ENCODE results near the gene HOXA9.

HOXA9 gene

GRCh38 chr7:27148031-27148755, 17.1 kb downstream of the HOXA9 start (continued):
- TF ChIP-seq ZNF518A (tag by site-specific recombination; conservative IDR thresholded peaks at IDR 0.05; ENCODE audit: low read depth) (no peak), KLF9 (tag by site-specific recombination; IDR thresholded peaks at IDR 0.05; ENCODE audit: low read depth) (no peak), ZNF26 (tag by site-specific recombination; IDR thresholded peaks at IDR 0.05) (no peak), OVOL3 (tag by site-specific recombination; IDR thresholded peaks at IDR 0.05) (no peak), ZNF48 (tag by site-specific recombination; IDR thresholded peaks at IDR 0.05) (no peak), ZNF404 (tag by site-specific recombination; IDR thresholded peaks at IDR 0.05) (no peak), ZNF202 (tag by site-specific recombination; IDR thresholded peaks at IDR 0.05; ENCODE audit: borderline replicate concordance) (no peak), ZSCAN23 (tag by site-specific recombination; IDR thresholded peaks at IDR 0.05) (no peak), BCL6B (tag by site-specific recombination; IDR thresholded peaks at IDR 0.05) (no peak), OSR2 (tag by site-specific recombination; IDR thresholded peaks at IDR 0.05) (no peak), SP3 (tag by site-specific recombination; IDR thresholded peaks at IDR 0.05) (peak; percentile 69), ZBTB49 (tag by site-specific recombination; IDR thresholded peaks at IDR 0.05; ENCODE audit: low read depth) (no peak), ZNF169 (tag by site-specific recombination; IDR thresholded peaks at IDR 0.05) (no peak), ZBTB8A (tag by site-specific recombination; IDR thresholded peaks at IDR 0.05) (peak; percentile 57; the same call in 1 of the 2 replicates), ELK4 (IDR thresholded peaks at IDR 0.05; ENCODE audit: borderline replicate concordance, low read depth, low read length) (no peak), ZNF121 (tag by site-specific recombination; IDR thresholded peaks at IDR 0.05) (no peak), ZNF544 (tag by site-specific recombination; IDR thresholded peaks at IDR 0.05) (no peak), SCRT1 (tag by site-specific recombination; IDR thresholded peaks at IDR 0.05; ENCODE audit: borderline replicate concordance) (no peak), ZNF223 (tag by site-specific recombination; IDR thresholded peaks at IDR 0.05) (no peak), ZNF558 (tag by site-specific recombination; IDR thresholded peaks at IDR 0.05) (no peak), PRDM10 (tag by site-specific recombination; IDR thresholded peaks at IDR 0.05) (peak; percentile 68), KLF1 (tag by site-specific recombination; IDR thresholded peaks at IDR 0.05) (no peak), YY2 (tag by site-specific recombination; IDR thresholded peaks at IDR 0.05) (no peak)
